Trophoblast cell (in vitro differentiated cells and primary cell): ENCODE results near the gene SNCA.

Experiments
- DNase-seq, 2 donors: peaks; one replicate each; pipeline ENCODE4 v3.0.0-alpha.2; 2016
- H2AFZ ChIP-seq: 2 replicates; pipeline ENCODE4 v1.6.1; 2013; ENCODE audit warnings: low read length, moderate library complexity, mild to moderate bottlenecking; ENCODE audit not compliant: insufficient read depth, poor library complexity
- H2AK5ac ChIP-seq: 2 replicates; pipeline ENCODE4 v1.6.1; 2013; ENCODE audit warnings: mild to moderate bottlenecking, low read length
- H2BK120ac ChIP-seq: 2 replicates; pipeline ENCODE4 v1.6.1; 2013; ENCODE audit warnings: low read length, mild to moderate bottlenecking, moderate library complexity; ENCODE audit not compliant: insufficient read depth, poor library complexity
- H2BK12ac ChIP-seq: 2 replicates; pipeline ENCODE4 v1.6.1; 2013; ENCODE audit warnings: mild to moderate bottlenecking, low read length, moderate library complexity
- H2BK5ac ChIP-seq: 2 replicates; pipeline ENCODE4 v1.6.1; 2013; ENCODE audit warnings: low read length, low read depth, moderate library complexity, mild to moderate bottlenecking; ENCODE audit not compliant: poor library complexity
- H3K14ac ChIP-seq: 2 replicates; pipeline ENCODE4 v1.6.1; 2013; ENCODE audit warnings: mild to moderate bottlenecking, low read length
- H3K18ac ChIP-seq: 2 replicates; pipeline ENCODE4 v1.6.1; 2013; ENCODE audit warnings: mild to moderate bottlenecking, low read length
- H3K23ac ChIP-seq: 2 replicates; pipeline ENCODE4 v1.6.1; 2013; ENCODE audit warnings: low read length
- H3K27ac ChIP-seq: 2 replicates; pipeline ENCODE4 v1.5.1; 2013; ENCODE audit warnings: low read depth, mild to moderate bottlenecking, inconsistent platforms, low read length, moderate library complexity
- H3K27me3 ChIP-seq: 2 replicates; pipeline ENCODE4 v1.6.1; 2013; ENCODE audit warnings: inconsistent platforms, mild to moderate bottlenecking, low read length, moderate library complexity; ENCODE audit not compliant: insufficient read depth
- H3K36me3 ChIP-seq, 2 experiments: 1 replicate in 1 of 2; 2 replicates in 1 of 2; pipeline ENCODE4 v1.6.1; 2013; ENCODE audit warnings: low read length in 2 of 2, mild to moderate bottlenecking in 2 of 2, moderate library complexity in 1 of 2; ENCODE audit not compliant: insufficient read depth in 2 of 2, control insufficient read depth in 1 of 2
- H3K4ac ChIP-seq: 2 replicates; pipeline ENCODE4 v1.6.1; 2013; ENCODE audit warnings: low read depth, mild to moderate bottlenecking, low read length, moderate library complexity
- H3K4me1 ChIP-seq, 2 experiments: 1 replicate in 1 of 2; 2 replicates in 1 of 2; pipeline ENCODE4 v1.6.1; 2013; ENCODE audit warnings: low read length in 2 of 2, mild to moderate bottlenecking in 2 of 2, moderate library complexity in 1 of 2; ENCODE audit not compliant: insufficient read depth in 2 of 2, control insufficient read depth in 1 of 2
- H3K4me2 ChIP-seq: 2 replicates; pipeline ENCODE4 v1.6.1; 2013; ENCODE audit warnings: inconsistent platforms, mild to moderate bottlenecking, low read length, moderate library complexity
- H3K4me3 ChIP-seq: 2 replicates; pipeline ENCODE4 v1.5.1; 2013; ENCODE audit warnings: mild to moderate bottlenecking, low read depth, low read length, inconsistent platforms
- H3K79me1 ChIP-seq: one replicate; pipeline ENCODE4 v1.6.1; 2013; ENCODE audit warnings: low read length
- H3K79me2 ChIP-seq: 2 replicates; pipeline ENCODE4 v1.6.1; 2013; ENCODE audit warnings: low read length, mild to moderate bottlenecking; ENCODE audit not compliant: control insufficient read depth, insufficient read depth, poor library complexity
- H3K9ac ChIP-seq: 2 replicates; pipeline ENCODE4 v1.6.1; 2013; ENCODE audit warnings: mild to moderate bottlenecking, low read length
- H3K9me3 ChIP-seq: 2 replicates; pipeline ENCODE4 v1.6.1; 2013; ENCODE audit warnings: low read depth, mild to moderate bottlenecking, control low read depth, inconsistent platforms, low read length; ENCODE audit not compliant: insufficient read depth
- H4K12ac ChIP-seq: 2 replicates; pipeline ENCODE4 v1.6.1; 2013; ENCODE audit warnings: low read depth, mild to moderate bottlenecking, low read length, moderate library complexity
- H4K8ac ChIP-seq: 2 replicates; pipeline ENCODE4 v1.6.1; 2013; ENCODE audit warnings: low read depth, mild to moderate bottlenecking, low read length, moderate library complexity
- H4K91ac ChIP-seq: one replicate; pipeline ENCODE4 v1.6.1; 2013; ENCODE audit warnings: low read depth, mild to moderate bottlenecking, low read length, moderate library complexity
- WGBS: extraction: QIAGEN DNeasy Blood & Tissue Kit; methylation state at CpG from one replicate; pipeline ENCODE4 v1.1.7; 2013; ENCODE audit warnings: missing lambda C conversion rate; ENCODE audit not compliant: insufficient read length, insufficient coverage; ENCODE audit errors: extremely low coverage; 5-methylcytosine and 5-hydroxymethylcytosine counted together

Gene SNCA

DNA sequence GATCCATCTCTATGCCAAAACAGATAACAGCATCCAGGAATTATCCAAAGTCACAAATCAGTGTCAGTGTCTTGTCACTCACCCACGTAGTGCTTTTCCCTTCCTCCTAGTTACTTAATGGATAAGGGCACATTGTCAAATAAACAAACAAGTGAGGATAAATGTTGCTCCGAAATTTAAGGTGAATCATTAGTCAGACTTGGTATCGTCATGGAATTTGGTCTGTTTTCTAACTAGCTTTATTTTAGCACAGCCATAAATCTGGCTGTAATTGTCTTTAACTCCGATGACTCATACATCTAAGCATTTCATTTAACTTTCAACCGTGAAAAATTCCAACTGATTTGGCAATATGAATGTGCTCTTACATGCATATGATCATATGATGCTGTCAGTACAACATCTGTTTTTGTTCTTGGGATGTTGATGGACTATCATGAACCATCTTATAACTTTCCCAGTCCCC, 83.3 kb downstream of the SNCA start:
- no peak overlapping the region for H3K4me2 ChIP-seq
- no peak overlapping the region for H3K18ac ChIP-seq
- no peaks in the 10 kb centered on the region for H3K9me3 ChIP-seq
- H3K36me3 ChIP-seq, result no peaks in the 10 kb centered on the region
- H3K4me1 ChIP-seq, result peaks cover 0 to 3% of the 10 kb centered on the region in 2 experiments
- no peak overlapping the region for H3K14ac ChIP-seq
- no peak overlapping the region for H2BK5ac ChIP-seq
- DNase-seq, result peak; percentile 30 to 96
- H3K79me2 ChIP-seq, result no peaks in the 10 kb centered on the region
- no peak overlapping the region for H4K91ac ChIP-seq
- H3K27me3 ChIP-seq, result no peaks in the 10 kb centered on the region
- H2BK12ac ChIP-seq, result no peak overlapping the region
- H3K27ac ChIP-seq, result no peak overlapping the region
- no peak overlapping the region for H4K12ac ChIP-seq
- no peak overlapping the region for H3K9ac ChIP-seq
- no peak overlapping the region for H3K4me3 ChIP-seq
- no peak overlapping the region for H4K8ac ChIP-seq
- WGBS, result no CpG with 5 or more reads among the region's 5 CpGs
- no peak overlapping the region for H2AK5ac ChIP-seq
- no peaks in the 10 kb centered on the region for H3K79me1 ChIP-seq
- no peak overlapping the region for H2AFZ ChIP-seq
- H3K23ac ChIP-seq, result no peak overlapping the region
- no peak overlapping the region for H3K4ac ChIP-seq
- no peak overlapping the region for H2BK120ac ChIP-seq

GRCh38 chr4:89752932-89753598, 83.9 kb downstream of the SNCA start:
- no peaks in the 10 kb centered on the region for H3K79me2 ChIP-seq
- no peak overlapping the region for H2BK5ac ChIP-seq
- H4K12ac ChIP-seq, result no peak overlapping the region
- H3K4ac ChIP-seq, result no peak overlapping the region
- no peaks in the 10 kb centered on the region for H3K27me3 ChIP-seq
- peak in 1 of 2 donors; percentile 2 for DNase-seq
- H3K9ac ChIP-seq, result no peak overlapping the region
- no peak overlapping the region for H3K4me2 ChIP-seq
- H3K23ac ChIP-seq, result no peak overlapping the region
- no peak overlapping the region for H2AK5ac ChIP-seq
- no peak overlapping the region for H2BK12ac ChIP-seq
- no peak overlapping the region for H3K27ac ChIP-seq
- no peaks in the 10 kb centered on the region for H3K79me1 ChIP-seq
- WGBS, result no CpG with 5 or more reads among the region's 7 CpGs
- peaks cover 0 to 3% of the 10 kb centered on the region in 2 experiments for H3K4me1 ChIP-seq
- no peak overlapping the region for H4K8ac ChIP-seq
- no peak overlapping the region for H2BK120ac ChIP-seq
- no peaks in the 10 kb centered on the region for H3K36me3 ChIP-seq
- no peak overlapping the region for H3K18ac ChIP-seq
- no peak overlapping the region for H3K14ac ChIP-seq
- H3K9me3 ChIP-seq, result no peaks in the 10 kb centered on the region
- H2AFZ ChIP-seq, result no peak overlapping the region
- H4K91ac ChIP-seq, result no peak overlapping the region
- no peak overlapping the region for H3K4me3 ChIP-seq

GRCh38 chr4:89751416-89751815, 85.5 kb downstream of the SNCA start:
- Histone ChIP-seq H3K4me3 (no peak overlapping the region), H3K4me2 (no peak overlapping the region)
- no CpG with 5 or more reads among the region's 5 CpGs for WGBS

DNA sequence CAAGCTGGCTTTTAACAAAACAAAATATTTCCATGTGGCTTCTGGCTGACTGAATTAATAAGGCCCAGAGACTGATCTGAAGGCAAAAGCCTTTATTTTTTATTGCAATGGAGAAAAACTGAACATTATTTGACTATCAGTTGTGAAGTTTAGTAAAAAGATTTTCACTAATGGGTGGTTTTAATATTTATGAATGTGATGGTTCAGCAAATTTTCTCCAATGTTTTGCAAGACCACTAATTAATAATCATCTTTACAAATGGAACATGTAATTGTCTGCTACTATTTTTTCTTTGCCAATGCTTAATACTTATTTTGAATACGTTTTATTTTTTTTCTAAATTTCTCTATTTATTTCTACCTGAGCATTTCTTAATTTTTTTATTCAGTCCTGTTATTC, 90.6 kb downstream of the SNCA start:
- H3K23ac ChIP-seq, result no peak overlapping the region
- H2AK5ac ChIP-seq, result no peak overlapping the region
- H4K91ac ChIP-seq, result no peak overlapping the region
- no peak overlapping the region for H2BK120ac ChIP-seq
- WGBS, result no CpG with 5 or more reads among the region's 1 CpG
- H3K4ac ChIP-seq, result no peak overlapping the region
- no peak overlapping the region for H3K14ac ChIP-seq
- DNase-seq, result no peak
- no peak overlapping the region for H3K27ac ChIP-seq
- H3K79me2 ChIP-seq, result no peaks in the 10 kb centered on the region
- no peak overlapping the region for H3K18ac ChIP-seq
- no peak overlapping the region for H2AFZ ChIP-seq
- no peaks in the 10 kb centered on the region for H3K36me3 ChIP-seq
- no peaks in the 10 kb centered on the region for H3K79me1 ChIP-seq
- H4K8ac ChIP-seq, result no peak overlapping the region
- H3K9ac ChIP-seq, result no peak overlapping the region
- H3K4me1 ChIP-seq, result no peaks in the 10 kb centered on the region
- no peak overlapping the region for H4K12ac ChIP-seq
- no peaks in the 10 kb centered on the region for H3K9me3 ChIP-seq
- H2BK5ac ChIP-seq, result no peak overlapping the region
- no peak overlapping the region for H2BK12ac ChIP-seq
- no peak overlapping the region for H3K4me2 ChIP-seq
- no peaks in the 10 kb centered on the region for H3K27me3 ChIP-seq
- no peak overlapping the region for H3K4me3 ChIP-seq

More at GRCh38 chr4:89751416-89751815, 85.5 kb downstream of the SNCA start:
- Histone ChIP-seq H2BK5ac (no peak overlapping the region), H3K79me2 (no peaks in the 10 kb centered on the region), H3K18ac (no peak overlapping the region), H3K4ac (no peak overlapping the region), H2BK120ac (no peak overlapping the region), H3K9me3 (no peaks in the 10 kb centered on the region), H4K8ac (no peak overlapping the region), H3K23ac (no peak overlapping the region), H4K12ac (no peak overlapping the region), H3K4me1 (peaks cover 0 to 3% of the 10 kb centered on the region in 2 experiments), H3K79me1 (no peaks in the 10 kb centered on the region), H3K9ac (no peak overlapping the region), H3K14ac (no peak overlapping the region), H2AK5ac (no peak overlapping the region), H3K27me3 (no peaks in the 10 kb centered on the region), H2AFZ (no peak overlapping the region), H4K91ac (no peak overlapping the region), H3K36me3 (no peaks in the 10 kb centered on the region), H2BK12ac (no peak overlapping the region), H3K27ac (no peak overlapping the region)
- DNase-seq, result no peak
